GM12872 (cell line): Measurements from ENCODE around the gene PNPLA2.

Source experiments
- CTCF ChIP-seq: IDR thresholded peaks from 3 replicates; pipeline ENCODE4 v1.5.1; 2011; ENCODE audit warnings: low read depth, mild to moderate bottlenecking, low read length, moderate library complexity; ENCODE audit not compliant: insufficient read depth

Gene PNPLA2

GRCh38 chr11:818396-819128 lies at the start of gene PNPLA2:
PNPLA2 (plus strand) TSS chr11:818914; CDS start chr11:819719, 805 bp downstream.
- no peak for TF ChIP-seq CTCF

- TF ChIP-seq CTCF = no peak
Measured at GRCh38 chr11:769887-770641, 48.6 kb upstream of the PNPLA2 start.

GRCh38 chr11:770642-771616 lies 47.8 kb upstream of the PNPLA2 start:
- TF ChIP-seq CTCF = no peak

- TF ChIP-seq CTCF = no peak
Measured at GRCh38 chr11:771617-772204, 47.0 kb upstream of the PNPLA2 start.

GRCh38 chr11:772429-773390 lies 46.0 kb upstream of the PNPLA2 start:
- no peak for TF ChIP-seq CTCF

- no peak for TF ChIP-seq CTCF
Measured at GRCh38 chr11:773425-773824, 45.3 kb upstream of the PNPLA2 start.
